DMS79 (cell line): ENCODE results near the gene CD40.
"Not testable (repeated sequence)": the region's sequence is repeated elsewhere in the genome, so short reads cannot be mapped to it uniquely, and the experiment has no call there.

ENCODE experiments used
- DNase-seq: peaks from one replicate; lab custom pipeline; 2025; lab: John Stamatoyannopoulos, UW

Gene CD40

GRCh38 chr20:46093531-46093930 lies 24.6 kb upstream of the CD40 start:
- DNase-seq, result no peak

DNA sequence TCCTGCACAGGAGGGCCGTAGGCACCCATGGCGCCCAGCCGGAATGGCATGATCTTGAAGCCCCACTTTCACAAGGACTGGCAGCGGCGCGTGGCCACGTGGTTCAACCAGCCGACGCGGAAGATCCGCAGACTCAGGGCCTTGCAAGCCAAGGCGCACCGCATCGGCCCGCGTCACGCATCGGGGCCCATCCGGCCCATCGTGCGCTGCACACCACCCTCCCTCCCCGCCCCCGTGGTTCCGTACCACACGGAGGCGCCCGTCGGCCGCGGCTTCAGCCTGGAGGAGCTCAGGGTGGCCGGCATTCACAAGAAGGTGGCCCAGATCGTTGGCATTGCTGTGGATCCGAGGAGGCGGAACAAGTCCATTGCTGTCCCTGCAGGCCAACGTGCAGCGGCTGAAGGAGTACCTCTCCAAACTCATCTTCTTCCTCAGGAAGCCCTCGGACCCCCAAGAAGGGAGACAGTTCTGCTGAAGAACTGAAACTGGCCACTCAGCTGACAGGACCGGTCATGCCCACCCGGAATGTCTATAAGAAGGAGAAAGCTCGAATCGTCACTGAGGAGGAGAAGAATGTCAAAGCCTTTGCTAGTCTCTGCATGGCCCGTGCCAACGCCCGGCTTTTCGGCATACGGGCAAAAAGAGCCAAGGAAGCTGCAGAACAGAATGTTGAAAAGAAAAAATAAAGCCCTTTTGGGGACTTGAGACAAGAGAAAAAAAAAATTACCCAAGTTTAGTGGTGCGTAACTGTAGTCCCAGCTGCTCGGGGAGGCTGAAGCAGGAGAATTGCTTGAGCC lies 18.4 kb upstream of the CD40 start:
- no peak for DNase-seq

DNA sequence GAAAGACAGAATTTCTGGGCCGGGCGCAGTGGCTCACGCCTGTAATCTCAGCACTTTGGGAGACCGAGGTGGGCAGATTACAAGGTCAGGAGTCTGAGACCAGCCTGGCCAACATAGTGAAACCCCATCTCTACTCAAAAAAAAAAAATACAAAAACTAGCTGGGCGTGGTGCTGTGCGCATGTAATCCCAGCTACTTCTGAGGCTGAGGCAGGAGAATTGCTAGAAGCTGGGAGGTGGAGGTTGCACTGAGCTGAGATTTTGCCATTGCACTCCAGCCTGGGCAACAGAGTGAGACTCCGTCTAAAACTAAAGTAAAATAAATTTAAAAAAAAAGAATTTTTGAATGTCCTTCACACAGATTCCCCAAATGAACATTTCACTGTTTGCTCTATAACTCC lies 17.7 kb upstream of the CD40 start:
- not testable (repeated sequence) for DNase-seq

- no peak for DNase-seq
Measured at GRCh38 chr20:46100988-46101387, 17.1 kb upstream of the CD40 start.

DNA sequence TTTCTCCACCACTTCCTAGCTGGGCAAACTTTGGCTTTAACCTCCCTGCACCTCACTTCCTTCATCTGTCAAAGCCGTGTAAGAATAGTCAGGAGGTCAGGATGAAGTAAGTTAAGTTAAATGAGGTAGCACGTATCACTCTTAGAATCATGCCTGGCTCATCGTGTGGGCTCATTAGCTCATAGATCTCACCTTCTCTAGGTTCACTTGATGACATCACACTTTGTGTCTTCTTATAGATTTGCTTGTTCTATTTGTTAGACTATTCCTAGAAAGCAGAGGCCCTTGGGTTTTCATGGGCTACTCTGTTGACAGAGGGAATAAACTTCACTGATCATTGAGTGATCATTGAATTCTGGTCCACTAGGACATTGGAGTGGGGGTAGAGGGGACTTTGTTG lies 16.2 kb upstream of the CD40 start:
- no peak for DNase-seq

DNA sequence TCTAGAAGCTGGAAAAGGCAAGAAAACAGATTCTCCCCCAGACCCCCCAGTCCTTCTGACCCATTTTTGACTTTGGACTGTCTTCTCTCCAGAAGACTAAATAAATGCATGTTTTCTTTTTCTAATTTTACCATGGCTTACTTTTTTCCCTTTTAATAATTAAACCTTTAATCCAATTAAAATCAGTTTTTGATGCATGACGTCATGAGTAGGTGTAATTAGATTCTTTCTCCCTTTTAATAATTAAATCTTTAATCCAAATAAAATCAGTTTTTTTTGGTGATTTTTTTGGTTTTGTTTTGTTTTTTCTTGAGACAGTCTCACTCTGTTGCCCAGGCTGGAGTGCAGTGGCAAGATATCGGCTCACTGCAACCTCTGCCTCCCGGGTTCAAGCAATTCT lies 15.2 kb upstream of the CD40 start:
- no peak for DNase-seq

DNA sequence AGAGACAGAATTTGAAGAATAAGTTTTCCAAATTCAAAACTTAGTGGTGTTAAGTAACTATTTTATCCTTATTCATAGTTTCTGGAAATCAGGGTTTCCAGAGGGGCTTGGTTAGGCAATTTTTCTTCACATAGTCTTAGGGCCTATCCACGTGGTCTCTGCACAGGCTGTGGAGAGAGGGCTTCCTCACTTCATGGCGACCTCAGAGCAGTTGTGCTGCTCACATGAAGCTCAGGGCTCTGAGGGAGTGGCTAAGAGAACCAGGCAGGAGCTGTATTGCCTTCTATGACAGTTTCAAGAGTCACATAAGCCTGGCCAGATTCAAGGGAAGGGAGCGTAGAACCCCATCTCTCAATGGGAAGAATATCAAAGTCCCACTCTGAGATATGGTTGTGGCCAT lies 13.9 kb upstream of the CD40 start:
- no peak for DNase-seq

GRCh38 chr20:46107061-46107460 lies 11.1 kb upstream of the CD40 start:
- DNase-seq, result no peak

- DNase-seq, result no peak
Measured at GRCh38 chr20:46108435-46108841, 9.7 kb upstream of the CD40 start.

- no peak for DNase-seq
Measured at GRCh38 chr20:46108976-46109375, 9.1 kb upstream of the CD40 start.

- no peak for DNase-seq
Measured at GRCh38 chr20:46111028-46111835, 6.9 kb upstream of the CD40 start.

DNA sequence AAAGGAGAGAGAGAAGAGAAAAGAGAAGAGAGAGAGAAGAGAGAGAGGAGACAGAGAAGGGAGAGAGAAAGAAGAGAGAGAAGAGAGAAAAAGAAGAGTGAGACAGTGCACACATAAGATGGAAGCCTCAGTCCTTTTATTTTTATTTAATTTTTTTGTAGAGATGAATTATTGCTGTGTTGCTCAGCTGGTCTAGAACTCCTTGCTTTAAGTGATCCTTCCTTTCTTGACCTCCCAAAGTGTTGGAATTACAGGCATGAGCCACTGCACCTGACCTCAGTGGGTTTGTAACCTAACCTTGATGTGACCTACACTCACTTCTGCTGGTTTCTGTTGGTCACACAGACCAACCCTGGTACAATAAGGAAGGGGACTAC lies 6.3 kb upstream of the CD40 start:
- DNase-seq, result no peak

GRCh38 chr20:46112430-46113112 lies 5.5 kb upstream of the CD40 start:
- DNase-seq, result no peak

DNA sequence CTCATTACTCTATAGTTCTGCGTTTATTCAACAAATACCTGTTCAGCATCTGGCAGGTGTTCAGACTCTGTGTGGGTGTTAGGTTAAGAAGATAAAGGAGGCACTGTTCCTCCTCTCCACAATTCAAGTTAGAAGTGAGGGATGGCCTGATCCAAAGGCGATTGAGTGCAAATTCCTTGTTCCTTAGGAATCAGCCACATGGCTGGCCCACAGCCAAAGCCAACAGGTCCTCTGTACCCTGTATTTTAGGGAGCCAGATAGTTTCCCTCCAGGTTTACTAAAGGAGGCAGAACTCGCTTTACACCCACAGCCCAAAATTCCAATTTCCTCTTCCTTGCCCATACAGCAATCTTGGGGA lies 5.0 kb upstream of the CD40 start:
- DNase-seq, result no peak

DNA sequence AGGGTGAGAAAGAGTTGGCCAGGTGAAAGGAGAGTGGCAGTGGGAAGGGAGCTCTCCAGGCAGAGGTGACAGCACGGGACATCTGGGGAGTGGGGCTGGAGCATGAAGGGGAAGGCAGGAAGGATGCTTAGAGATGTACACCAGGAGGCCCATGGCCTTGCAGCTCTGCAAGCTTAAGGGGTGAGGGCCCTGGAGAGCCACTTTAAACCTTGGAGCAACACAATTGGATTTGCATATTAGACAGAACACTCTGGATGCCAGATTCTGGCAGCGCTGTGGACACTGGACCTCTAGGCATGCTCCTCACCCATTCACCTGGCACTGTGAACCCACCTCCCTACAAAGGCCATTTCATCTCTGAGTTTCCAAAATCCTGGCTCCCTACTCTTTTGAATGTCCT lies 3.7 kb upstream of the CD40 start:
- no peak for DNase-seq

DNA sequence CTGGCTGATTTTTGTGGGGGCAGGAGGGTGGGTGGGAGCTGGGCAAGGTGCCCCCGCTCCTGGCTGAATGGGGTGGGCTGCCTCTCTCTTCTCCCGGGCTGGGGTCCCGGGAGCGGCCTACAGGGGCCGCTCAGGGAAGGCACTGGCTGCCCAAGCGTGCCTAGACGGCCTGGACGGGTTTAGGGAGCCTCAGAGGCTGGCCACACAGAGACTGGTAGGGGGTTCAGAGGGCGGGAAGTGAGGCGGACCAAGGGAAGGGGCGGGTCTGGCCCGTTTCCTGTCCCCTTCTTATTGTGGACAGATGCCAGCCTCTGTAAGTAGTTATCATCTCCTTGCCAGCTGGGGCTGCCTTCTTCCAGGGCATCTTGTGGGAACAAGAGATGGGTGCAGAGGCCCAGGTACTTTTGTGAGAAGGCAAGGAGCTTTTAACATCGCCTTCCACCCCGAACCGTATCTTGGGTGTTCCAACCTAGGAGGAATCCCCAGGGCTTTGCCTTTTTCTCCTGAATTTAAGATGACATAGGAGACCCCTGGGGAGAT lies 437 bp downstream of the CD40 start:
- no peak for DNase-seq

- DNase-seq, result no peak
Measured at GRCh38 chr20:46119028-46119546, 973 bp downstream of the CD40 start.

DNA sequence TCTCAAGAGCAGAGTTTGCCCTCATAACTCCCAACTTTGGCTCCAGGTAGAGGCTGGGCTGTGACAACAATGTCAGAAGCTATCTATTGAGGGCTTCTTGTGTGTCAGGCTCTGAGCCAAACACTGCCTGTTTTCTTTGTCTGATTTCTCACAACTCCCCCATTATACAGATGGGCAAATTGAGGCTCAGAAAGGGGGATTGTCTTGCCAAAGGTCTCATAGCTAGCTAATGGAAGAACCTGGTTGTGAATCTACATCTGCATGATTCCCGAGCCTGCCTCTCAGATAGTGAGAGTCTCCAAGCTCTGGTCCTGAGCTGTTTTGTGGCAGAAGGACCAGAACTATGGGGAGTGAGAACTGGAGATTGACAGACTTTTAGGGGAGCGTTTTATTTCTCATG lies 1.4 kb downstream of the CD40 start:
- DNase-seq, result no peak

DNA sequence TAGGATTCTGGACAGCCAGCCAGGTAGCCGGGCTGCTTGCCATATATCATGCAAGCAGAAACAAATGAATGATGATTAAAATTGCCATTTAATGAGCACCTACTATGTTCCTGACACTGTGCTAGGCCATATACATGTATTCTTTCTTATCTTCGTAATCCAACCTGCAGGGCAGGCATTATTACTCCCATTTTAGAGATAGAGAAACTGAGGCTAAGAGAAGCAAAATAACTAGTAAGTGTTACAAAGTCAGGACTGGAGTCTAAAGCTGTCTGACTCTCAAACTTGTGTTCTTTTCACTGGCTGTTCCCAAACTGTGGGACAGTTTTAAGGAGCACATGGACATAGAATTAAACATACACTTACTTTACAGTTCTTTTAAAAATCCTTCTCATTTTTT lies 2.0 kb downstream of the CD40 start:
- no peak for DNase-seq

- no peak for DNase-seq
Measured at GRCh38 chr20:46121184-46121930, 3.2 kb downstream of the CD40 start.

- no peak for DNase-seq
Measured at GRCh38 chr20:46122071-46122470, 4.0 kb downstream of the CD40 start.
